CD14-positive monocyte (primary cell): ENCODE measurements around the gene NFIC. TPM values are rescaled to one million over a fixed set of nuclear protein-coding genes. Genes with fewer than 3 reads are reported as not detected.
A peak's percentile ranks its signal among the peaks of the same experiment; 100 is the strongest.

ENCODE experiments used
- DNase-seq, 3 donors: peaks; one replicate each; pipeline ENCODE4 v3.0.0-alpha.2; 2011 to 2022
- H2AFZ ChIP-seq: 2 replicates; pipeline ENCODE4 v1.6.0; 2012; ENCODE audit warnings: mild to moderate bottlenecking, low read depth, low read length, inconsistent platforms; ENCODE audit not compliant: insufficient read depth, poor library complexity, severe bottlenecking
- H3K27ac ChIP-seq, 2 donors: 1 replicate in 1 of 2; 2 replicates in 1 of 2; pipeline ENCODE4 v1.5.1; 2012 to 2013; ENCODE audit warnings: low read length in 2 of 2, control low read depth in 1 of 2, inconsistent platforms in 1 of 2, low read depth in 1 of 2, mild to moderate bottlenecking in 1 of 2
- H3K27me3 ChIP-seq, 2 donors: one replicate each; pipeline versions ENCODE4 v1.6.0 to v1.6.1; 2011 to 2013; ENCODE audit warnings: low read length in 2 of 2; ENCODE audit not compliant: control insufficient read depth in 2 of 2, insufficient read depth in 2 of 2
- H3K36me3 ChIP-seq, 2 donors: replicated peaks in 1 of 2; 1 replicate in 1 of 2; 2 replicates in 1 of 2; pipeline versions ENCODE4 v1.5.1 to v1.6.1; 2012 to 2013; ENCODE audit warnings: low read length in 2 of 2, control low read depth in 1 of 2, inconsistent platforms in 1 of 2, mild to moderate bottlenecking in 1 of 2; ENCODE audit not compliant: insufficient read depth in 2 of 2, control insufficient read depth in 1 of 2
- H3K4me1 ChIP-seq, 2 donors: 1 replicate in 1 of 2; 2 replicates in 1 of 2; pipeline versions ENCODE4 v1.5.1 to v1.6.1; 2012 to 2013; ENCODE audit warnings: low read length in 2 of 2, control low read depth in 1 of 2, inconsistent platforms in 1 of 2, mild to moderate bottlenecking in 1 of 2, moderate library complexity in 1 of 2; ENCODE audit not compliant: insufficient read depth in 2 of 2, control insufficient read depth in 1 of 2
- H3K4me2 ChIP-seq: replicated peaks from 2 replicates; pipeline ENCODE3; 2012; ENCODE audit warnings: low read length, moderate library complexity, mild to moderate bottlenecking; ENCODE audit not compliant: poor library complexity, severe bottlenecking; ENCODE audit errors: extremely low read depth
- H3K4me3 ChIP-seq, 3 experiments: fragments of 200-600 bp in 1 of 3; sonication (generic) in 1 of 3; replicated peaks in 1 of 3; 1 replicate in 2 of 3; 2 replicates in 1 of 3; pipeline ENCODE4 v1.5.1; 2011 to 2013; ENCODE audit warnings: low read length in 3 of 3, mild to moderate bottlenecking in 3 of 3, control low read depth in 2 of 3, low read depth in 2 of 3, inconsistent platforms in 1 of 3, moderate library complexity in 1 of 3
- H3K79me2 ChIP-seq: 2 replicates; pipeline ENCODE4 v1.6.0; 2012; ENCODE audit warnings: mild to moderate bottlenecking, control low read depth, inconsistent platforms, low read length, moderate library complexity; ENCODE audit not compliant: insufficient read depth
- H3K9ac ChIP-seq: 2 replicates; pipeline ENCODE4 v1.6.0; 2017; ENCODE audit warnings: low read length, mild to moderate bottlenecking; ENCODE audit not compliant: insufficient read depth, poor library complexity, severe bottlenecking
- H3K9me3 ChIP-seq, 2 donors: replicated peaks in 1 of 2; 1 replicate in 1 of 2; 2 replicates in 1 of 2; pipeline versions ENCODE4 v1.5.1 to v1.6.1; 2012 to 2013; ENCODE audit warnings: low read length in 2 of 2, control low read depth in 1 of 2; ENCODE audit not compliant: control insufficient read depth in 1 of 2, insufficient read depth in 1 of 2
- H4K20me1 ChIP-seq: 2 replicates; pipeline ENCODE4 v1.6.0; 2012; ENCODE audit warnings: mild to moderate bottlenecking, low read length, control low read depth, moderate library complexity; ENCODE audit not compliant: insufficient read depth
- H3K27ac Mint-ChIP-seq, 7 donors: one replicate each; pipeline ENCODE4 v1.8.0; 2020; ENCODE audit warnings: mild to moderate bottlenecking in 7 of 7, mixed read lengths in 7 of 7, moderate library complexity in 6 of 7, inconsistent platforms in 2 of 7
- H3K27me3 Mint-ChIP-seq, 3 donors: one replicate each; pipeline ENCODE4 v1.8.0; 2021 to 2022; ENCODE audit warnings: low read depth in 3 of 3, mild to moderate bottlenecking in 3 of 3, mixed read lengths in 3 of 3, moderate library complexity in 3 of 3, inconsistent platforms in 1 of 3
- H3K36me3 Mint-ChIP-seq, 2 donors: one replicate each; pipeline ENCODE4 v1.8.0; 2020; ENCODE audit warnings: mixed read lengths in 2 of 2, inconsistent platforms in 1 of 2, mild to moderate bottlenecking in 1 of 2
- H3K4me1 Mint-ChIP-seq: one replicate; pipeline ENCODE4 v1.8.0; 2020; ENCODE audit warnings: mild to moderate bottlenecking, mixed read lengths
- H3K4me3 Mint-ChIP-seq, 2 donors: one replicate each; pipeline ENCODE4 v1.8.0; 2020; ENCODE audit warnings: mild to moderate bottlenecking in 2 of 2, mixed read lengths in 2 of 2, moderate library complexity in 1 of 2
- H3K9me3 Mint-ChIP-seq, 7 donors: one replicate each; pipeline ENCODE4 v1.8.0; 2020 to 2022; ENCODE audit warnings: mixed read lengths in 7 of 7, mild to moderate bottlenecking in 6 of 7, moderate library complexity in 6 of 7, inconsistent platforms in 2 of 7
- WGBS: methylation state at CpG from one replicate; pipeline ENCODE4 v1.1.5; 2013; ENCODE audit warnings: missing lambda C conversion rate; ENCODE audit not compliant: insufficient coverage; 5-methylcytosine and 5-hydroxymethylcytosine counted together
- intact Hi-C, 2 donors: fragments of 100-400 bp; cut with micrococcal nuclease; formaldehyde crosslinking; loops; one replicate each; pipeline versions ENCODE4 v1.15.0 to v1.15.1; 2023
- polyA plus RNA-seq, 3 donors: library from polyadenylated mRNA; depleted of rRNA in 1 of 3; unstranded in 2 of 3; stranded (reverse) in 1 of 3; fragments of 300-500 nt in 2 of 3; fragments of >200 nt in 1 of 3; fragmentation: Illumina TruSeq in 2 of 3; gene quantifications; 1 replicate in 2 of 3; 2 replicates in 1 of 3; pipeline ENCODE4 v1.2.3, GENCODE V29; 2012 to 2021
- TF ChIP-seq, protein P1 (sequence below): fragments of 200-600 bp; IDR thresholded peaks from one replicate; pipeline ENCODE4 v1.8.0; 2022; ENCODE audit warnings: antibody characterized with exemption, mild to moderate bottlenecking

NFIC gene
- polyA plus RNA-seq, 3 donors = 7.0 to 13.8 (median 11.5) TPM

GRCh38 chr19:3456925-3457527, 90.6 kb downstream of the NFIC start:
- Histone ChIP-seq H3K4me3 (no peak overlapping the region), H3K27me3 (no peaks in the 10 kb centered on the region), H3K79me2 (peaks cover 11% of the 10 kb centered on the region), H3K9me3 (no peaks in the 10 kb centered on the region), H2AFZ (no peak overlapping the region), H3K36me3 (peaks cover 64 to 91% of the 10 kb centered on the region in 2 donors), H3K4me2 (no peak overlapping the region), H4K20me1 (peaks cover 73% of the 10 kb centered on the region), H3K4me1 (no peaks in the 10 kb centered on the region), H3K9ac (no peak overlapping the region), H3K27ac (no peak overlapping the region)
- Mint-ChIP-seq H3K4me3 (no peak overlapping the region), H3K36me3 (peaks cover 30 to 66% of the 10 kb centered on the region in 2 donors), H3K27ac (peak overlapping the region in 3 of 7 donors; percentile 56 to 65 (median 58)), H3K4me1 (no peaks in the 10 kb centered on the region), H3K27me3 (no peaks in the 10 kb centered on the region), H3K9me3 (no peaks in the 10 kb centered on the region)
- 94% methylated on average over 12 of the region's 18 CpGs for WGBS
- intact Hi-C loops = no loop called here
- no peak for DNase-seq
- TF ChIP-seq, protein P1, sequence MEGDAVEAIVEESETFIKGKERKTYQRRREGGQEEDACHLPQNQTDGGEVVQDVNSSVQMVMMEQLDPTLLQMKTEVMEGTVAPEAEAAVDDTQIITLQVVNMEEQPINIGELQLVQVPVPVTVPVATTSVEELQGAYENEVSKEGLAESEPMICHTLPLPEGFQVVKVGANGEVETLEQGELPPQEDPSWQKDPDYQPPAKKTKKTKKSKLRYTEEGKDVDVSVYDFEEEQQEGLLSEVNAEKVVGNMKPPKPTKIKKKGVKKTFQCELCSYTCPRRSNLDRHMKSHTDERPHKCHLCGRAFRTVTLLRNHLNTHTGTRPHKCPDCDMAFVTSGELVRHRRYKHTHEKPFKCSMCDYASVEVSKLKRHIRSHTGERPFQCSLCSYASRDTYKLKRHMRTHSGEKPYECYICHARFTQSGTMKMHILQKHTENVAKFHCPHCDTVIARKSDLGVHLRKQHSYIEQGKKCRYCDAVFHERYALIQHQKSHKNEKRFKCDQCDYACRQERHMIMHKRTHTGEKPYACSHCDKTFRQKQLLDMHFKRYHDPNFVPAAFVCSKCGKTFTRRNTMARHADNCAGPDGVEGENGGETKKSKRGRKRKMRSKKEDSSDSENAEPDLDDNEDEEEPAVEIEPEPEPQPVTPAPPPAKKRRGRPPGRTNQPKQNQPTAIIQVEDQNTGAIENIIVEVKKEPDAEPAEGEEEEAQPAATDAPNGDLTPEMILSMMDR = no peak

- H3K27ac ChIP-seq = no peak overlapping the region
- Mint-ChIP-seq H3K27ac (peak overlapping the region in 2 of 7 donors; percentile 56 to 58), H3K4me1 (no peaks in the 10 kb centered on the region), H3K4me3 (no peak overlapping the region), H3K36me3 (peaks cover 28 to 64% of the 10 kb centered on the region in 2 donors), H3K27me3 (no peaks in the 10 kb centered on the region), H3K9me3 (no peaks in the 10 kb centered on the region)
- 83% methylated on average over 14 of the region's 22 CpGs for WGBS
- H3K79me2 ChIP-seq = peaks cover 11% of the 10 kb centered on the region
- peaks cover 62 to 89% of the 10 kb centered on the region in 2 donors for H3K36me3 ChIP-seq
- H3K27me3 ChIP-seq = no peaks in the 10 kb centered on the region
- no peaks in the 10 kb centered on the region for H3K9me3 ChIP-seq
- peaks cover 70% of the 10 kb centered on the region for H4K20me1 ChIP-seq
- H3K4me3 ChIP-seq = no peak overlapping the region
- TF ChIP-seq, protein P1 = no peak
- no peak overlapping the region for H2AFZ ChIP-seq
- H3K4me2 ChIP-seq = no peak overlapping the region
- DNase-seq = no peak
- no peak overlapping the region for H3K9ac ChIP-seq
- H3K4me1 ChIP-seq = no peaks in the 10 kb centered on the region
- intact Hi-C loops = no loop called here
These were observed 91.3 kb downstream of the NFIC start for GRCh38 chr19:3457528-3458228.
